ENCODE results near the gene BLOC1S1.

DNA sequence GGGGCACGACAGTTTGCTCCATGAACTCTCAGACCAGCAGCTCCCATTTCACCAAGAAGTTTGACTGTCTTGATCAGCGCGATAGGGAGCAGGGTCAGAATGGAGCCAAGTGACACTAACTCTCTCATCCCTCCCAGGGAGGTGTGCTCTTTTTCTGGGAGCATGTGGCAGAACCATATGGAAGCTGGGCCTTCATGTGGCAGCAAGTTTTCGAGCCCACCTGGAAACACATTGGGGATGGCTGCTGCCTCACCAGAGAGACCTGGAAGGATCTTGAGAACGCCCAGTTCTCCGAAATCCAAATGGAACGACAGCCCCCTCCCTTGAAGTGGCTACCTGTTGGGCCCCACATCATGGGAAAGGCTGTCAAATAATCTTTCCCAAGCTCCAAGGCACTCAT is 32.2 kb upstream of the BLOC1S1 start:
- TF ChIP-seq, protein P1, sequence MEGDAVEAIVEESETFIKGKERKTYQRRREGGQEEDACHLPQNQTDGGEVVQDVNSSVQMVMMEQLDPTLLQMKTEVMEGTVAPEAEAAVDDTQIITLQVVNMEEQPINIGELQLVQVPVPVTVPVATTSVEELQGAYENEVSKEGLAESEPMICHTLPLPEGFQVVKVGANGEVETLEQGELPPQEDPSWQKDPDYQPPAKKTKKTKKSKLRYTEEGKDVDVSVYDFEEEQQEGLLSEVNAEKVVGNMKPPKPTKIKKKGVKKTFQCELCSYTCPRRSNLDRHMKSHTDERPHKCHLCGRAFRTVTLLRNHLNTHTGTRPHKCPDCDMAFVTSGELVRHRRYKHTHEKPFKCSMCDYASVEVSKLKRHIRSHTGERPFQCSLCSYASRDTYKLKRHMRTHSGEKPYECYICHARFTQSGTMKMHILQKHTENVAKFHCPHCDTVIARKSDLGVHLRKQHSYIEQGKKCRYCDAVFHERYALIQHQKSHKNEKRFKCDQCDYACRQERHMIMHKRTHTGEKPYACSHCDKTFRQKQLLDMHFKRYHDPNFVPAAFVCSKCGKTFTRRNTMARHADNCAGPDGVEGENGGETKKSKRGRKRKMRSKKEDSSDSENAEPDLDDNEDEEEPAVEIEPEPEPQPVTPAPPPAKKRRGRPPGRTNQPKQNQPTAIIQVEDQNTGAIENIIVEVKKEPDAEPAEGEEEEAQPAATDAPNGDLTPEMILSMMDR (IDR thresholded peaks at IDR 0.05 in 4 of 5, conservative IDR thresholded peaks at IDR 0.05 in 1 of 5) = no peak
- no peak for TF ChIP-seq POLR2A (IDR thresholded peaks at IDR 0.05)

Measured in gastrocnemius medialis (tissue), 4 donors.